Fibroblast of lung (primary cell): ENCODE data around the gene JKAMP.

Source experiments
- CTCF ChIP-seq, 2 donors: IDR thresholded peaks in 1 of 2; conservative IDR thresholded peaks in 1 of 2; 1 replicate in 1 of 2; 2 replicates in 1 of 2; pipeline ENCODE4 v1.5.1; 2011 to 2012; ENCODE audit warnings: low read length in 2 of 2, control low read depth in 1 of 2, inconsistent platforms in 1 of 2, low read depth in 1 of 2, mild to moderate bottlenecking in 1 of 2
- EZH2 ChIP-seq: IDR thresholded peaks from 2 replicates; pipeline ENCODE4 v1.5.1; 2012; ENCODE audit warnings: low read length, control low read depth, mild to moderate bottlenecking; ENCODE audit errors: missing control alignments

DNA sequence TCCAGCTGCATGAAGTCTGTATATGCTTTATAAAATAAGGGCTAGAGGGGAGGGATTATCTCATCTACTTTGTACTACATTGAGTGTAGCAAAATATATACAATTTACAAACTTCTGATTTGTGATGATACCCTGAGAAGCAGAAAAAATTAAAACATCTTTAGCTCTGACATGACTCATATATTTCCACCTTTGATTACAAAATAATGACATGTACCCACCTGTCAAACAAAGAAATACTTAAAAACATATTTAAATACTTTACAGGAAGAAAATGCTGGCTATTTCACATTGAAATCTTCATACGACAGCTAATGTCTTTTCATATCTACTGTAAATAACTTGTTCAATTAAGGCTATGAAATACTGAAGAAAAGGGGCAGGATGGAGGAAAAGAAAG, 22.4 kb upstream of the JKAMP start:
- TF ChIP-seq CTCF (conservative IDR thresholded peaks at IDR 0.05 in 1 of 2, IDR thresholded peaks at IDR 0.05 in 1 of 2; ENCODE audit: low read depth in 1 of 2, low read length in 2 of 2) (no peak), EZH2 (no peak)
